C4-2B (cell line): ENCODE measurements around the gene NELL1.

Source experiments
- ZFX ChIP-seq: fragments of 450-650 bp; IDR thresholded peaks from 2 replicates; pipeline ENCODE4 v1.6.1; 2017
- TF ChIP-seq, protein P1 (sequence below): fragments of 450-650 bp; conservative IDR thresholded peaks from 2 replicates; pipeline ENCODE4 v1.5.1; 2017; ENCODE audit warnings: mild to moderate bottlenecking

DNA sequence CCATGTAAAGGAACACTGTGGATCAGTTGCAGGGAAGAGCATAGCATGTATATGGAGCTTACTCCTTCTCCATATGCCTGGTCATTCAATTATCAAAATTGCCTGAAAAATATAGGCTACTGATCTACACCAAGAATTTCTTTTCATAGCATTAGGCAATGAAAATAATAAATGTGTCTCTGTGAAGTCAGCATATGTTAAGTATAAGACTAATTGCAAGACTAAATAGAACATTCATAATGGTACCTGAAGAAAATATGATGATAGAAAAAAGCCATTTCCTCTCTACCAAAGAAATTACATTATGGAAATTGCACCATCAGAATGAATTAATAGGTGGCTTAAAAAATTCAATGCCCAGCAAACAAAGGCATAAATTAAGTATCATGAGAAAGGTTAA lies 584.7 kb downstream of the NELL1 start:
- TF ChIP-seq, protein P1, sequence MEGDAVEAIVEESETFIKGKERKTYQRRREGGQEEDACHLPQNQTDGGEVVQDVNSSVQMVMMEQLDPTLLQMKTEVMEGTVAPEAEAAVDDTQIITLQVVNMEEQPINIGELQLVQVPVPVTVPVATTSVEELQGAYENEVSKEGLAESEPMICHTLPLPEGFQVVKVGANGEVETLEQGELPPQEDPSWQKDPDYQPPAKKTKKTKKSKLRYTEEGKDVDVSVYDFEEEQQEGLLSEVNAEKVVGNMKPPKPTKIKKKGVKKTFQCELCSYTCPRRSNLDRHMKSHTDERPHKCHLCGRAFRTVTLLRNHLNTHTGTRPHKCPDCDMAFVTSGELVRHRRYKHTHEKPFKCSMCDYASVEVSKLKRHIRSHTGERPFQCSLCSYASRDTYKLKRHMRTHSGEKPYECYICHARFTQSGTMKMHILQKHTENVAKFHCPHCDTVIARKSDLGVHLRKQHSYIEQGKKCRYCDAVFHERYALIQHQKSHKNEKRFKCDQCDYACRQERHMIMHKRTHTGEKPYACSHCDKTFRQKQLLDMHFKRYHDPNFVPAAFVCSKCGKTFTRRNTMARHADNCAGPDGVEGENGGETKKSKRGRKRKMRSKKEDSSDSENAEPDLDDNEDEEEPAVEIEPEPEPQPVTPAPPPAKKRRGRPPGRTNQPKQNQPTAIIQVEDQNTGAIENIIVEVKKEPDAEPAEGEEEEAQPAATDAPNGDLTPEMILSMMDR, result no peak
- TF ChIP-seq ZFX, result no peak
